HG03064 (cell line): ENCODE measurements around the gene UBE2Q2.
A peak's percentile ranks its signal among the peaks of the same experiment; 100 is the strongest.
"Not testable (repeated sequence)": the region's sequence is repeated elsewhere in the genome, so short reads cannot be mapped to it uniquely, and the experiment has no call there.

ENCODE experiments used
- ATAC-seq: cut with Tn5 transposase; IDR thresholded peaks from one replicate; pipeline ENCODE4 v1.9.1; 2021; ENCODE audit warnings: low read depth; ENCODE audit not compliant: unreplicated experiment

Gene UBE2Q2

DNA sequence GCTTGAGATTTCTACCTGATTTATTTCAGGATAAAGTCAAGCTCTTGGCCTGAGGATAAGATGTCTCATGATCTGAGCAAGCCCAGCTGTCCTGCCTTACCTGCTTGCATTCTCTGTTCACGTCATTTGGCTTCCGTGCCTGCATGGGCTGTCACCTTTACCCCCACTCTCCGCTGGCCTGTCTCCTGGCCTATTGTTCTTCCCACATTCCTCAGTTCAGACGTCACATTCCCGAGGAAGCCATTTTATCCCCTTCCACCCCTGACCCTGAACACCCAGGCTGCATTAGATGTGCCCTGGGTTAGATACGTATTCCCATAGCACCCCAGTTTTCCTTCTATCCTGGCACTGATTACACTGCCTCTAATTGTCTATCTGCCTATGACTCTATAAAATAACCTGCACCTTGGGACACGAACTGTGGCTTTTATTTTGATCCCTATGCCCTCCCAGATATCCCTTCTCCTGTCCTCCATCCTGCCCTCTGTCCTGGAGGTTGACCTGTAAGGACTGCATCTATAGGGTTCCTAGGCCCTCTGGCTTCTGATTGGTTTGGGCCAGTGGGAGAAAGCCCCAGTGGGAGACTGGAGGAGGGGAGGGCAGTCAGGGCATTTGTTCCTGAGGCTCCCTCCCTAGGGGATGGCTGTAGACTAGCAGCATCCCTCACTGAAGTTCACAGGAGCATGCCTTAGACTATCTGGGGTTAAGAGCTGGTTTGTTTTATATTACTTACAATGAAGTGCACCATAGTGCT, 19.2 kb upstream of the UBE2Q2 start:
- ATAC-seq = no peak

DNA sequence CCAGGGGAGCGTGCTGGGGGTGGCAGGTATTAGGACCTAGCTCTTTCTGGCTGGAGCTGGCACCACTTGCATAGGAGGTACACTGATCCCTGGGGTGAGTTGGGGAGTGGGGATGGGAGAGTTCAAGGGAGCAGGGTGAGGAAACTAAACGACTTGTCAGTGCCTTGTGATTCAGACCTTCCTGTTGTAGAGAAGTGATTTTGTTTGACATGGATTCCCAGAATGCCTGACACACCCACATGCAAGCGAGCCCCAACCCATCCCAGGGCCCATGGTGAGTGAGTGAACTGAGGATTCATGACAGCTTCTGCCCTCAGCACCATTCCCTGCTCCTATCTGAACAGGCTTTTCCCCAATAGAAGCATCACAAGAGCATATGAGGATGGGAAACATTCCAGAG, 15.6 kb upstream of the UBE2Q2 start:
- ATAC-seq = no peak

- ATAC-seq = no peak
Observed at GRCh38 chr15:75828429-75828828, 14.8 kb upstream of the UBE2Q2 start.

GRCh38 chr15:75830910-75831805, 12.1 kb upstream of the UBE2Q2 start:
- ATAC-seq = no peak

DNA sequence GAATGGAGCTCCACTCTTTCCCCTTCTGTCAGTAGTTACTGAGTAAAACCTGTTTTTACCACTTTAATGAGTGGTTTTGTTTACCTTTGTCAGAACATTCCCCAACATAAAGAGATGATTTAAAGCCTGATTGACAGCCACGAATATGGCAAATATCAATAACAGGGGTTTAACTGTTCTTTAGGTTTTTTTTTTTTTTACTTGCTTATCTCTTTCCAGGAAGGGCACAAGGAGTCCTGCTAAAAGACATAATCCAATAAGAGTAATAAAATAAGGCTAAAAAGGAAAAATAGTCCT, 11.5 kb upstream of the UBE2Q2 start:
- ATAC-seq = no peak

- no peak for ATAC-seq
Observed at GRCh38 chr15:75832114-75832513, 11.1 kb upstream of the UBE2Q2 start.

DNA sequence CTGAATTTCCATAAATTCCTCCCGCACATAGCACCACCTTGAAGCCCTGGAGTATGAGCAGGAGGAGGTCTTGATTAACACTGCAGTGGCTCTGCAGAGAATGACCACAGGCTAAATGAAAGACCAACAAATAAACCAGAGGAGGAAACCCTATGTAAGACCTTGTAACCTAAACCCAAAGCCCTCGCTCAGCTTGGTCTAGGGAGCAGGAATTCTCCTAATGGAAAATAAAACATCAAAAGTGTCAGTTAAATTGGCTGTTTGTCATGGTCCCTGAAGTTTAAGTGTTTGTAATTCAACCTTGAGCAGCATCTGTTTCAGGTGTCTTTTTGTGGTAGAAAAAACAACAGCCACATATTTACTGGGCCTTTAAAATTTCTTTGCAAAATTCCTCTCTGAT, 9.2 kb upstream of the UBE2Q2 start:
- no peak for ATAC-seq

DNA sequence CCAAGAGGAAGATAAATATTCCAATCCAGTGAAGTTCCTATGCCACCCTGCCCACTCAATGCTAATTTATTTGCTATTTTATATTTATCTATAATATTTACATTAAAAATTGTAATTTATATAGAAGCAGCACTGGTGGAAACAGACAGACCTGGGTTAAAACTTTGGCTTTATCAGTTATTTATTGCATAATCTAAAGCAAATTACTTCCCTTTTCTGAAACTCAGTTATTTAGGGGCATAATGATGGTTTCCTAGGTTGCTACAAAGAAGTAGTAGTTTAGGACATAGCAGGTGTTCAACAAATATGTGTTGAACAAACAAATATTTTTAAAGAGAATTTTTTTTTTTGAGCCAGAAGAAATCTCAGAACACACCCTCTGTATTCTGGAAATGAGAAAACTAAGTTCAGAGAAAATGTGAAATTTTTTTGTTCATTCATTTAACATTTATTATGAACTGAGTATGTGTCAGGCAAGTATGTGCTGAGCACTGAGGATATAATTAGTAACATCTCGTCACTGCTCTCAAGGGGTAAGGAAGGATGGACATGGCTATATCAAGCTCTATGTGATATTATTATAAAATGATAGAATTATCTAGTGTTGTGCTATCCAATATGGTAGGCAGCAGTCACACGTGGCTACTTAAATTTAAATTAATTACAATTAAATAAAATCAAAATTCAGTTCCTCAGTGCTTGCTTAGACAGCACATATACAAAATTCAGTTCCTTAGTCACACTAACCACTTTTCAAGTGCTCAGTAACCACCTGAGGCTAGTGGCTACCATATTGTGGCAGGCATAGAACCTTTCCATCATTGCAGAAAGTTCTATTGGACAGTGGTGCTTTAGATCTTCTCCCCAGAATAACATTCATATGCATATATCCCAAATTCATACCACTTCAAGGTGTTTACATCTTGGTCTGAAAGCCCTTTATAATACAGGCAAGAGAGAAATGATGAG, 7.0 kb upstream of the UBE2Q2 start:
- no peak for ATAC-seq

GRCh38 chr15:75836959-75837334, 6.3 kb upstream of the UBE2Q2 start:
- peak; percentile 95 for ATAC-seq

- ATAC-seq = no peak
Observed at GRCh38 chr15:75840659-75841058, 2.6 kb upstream of the UBE2Q2 start.

DNA sequence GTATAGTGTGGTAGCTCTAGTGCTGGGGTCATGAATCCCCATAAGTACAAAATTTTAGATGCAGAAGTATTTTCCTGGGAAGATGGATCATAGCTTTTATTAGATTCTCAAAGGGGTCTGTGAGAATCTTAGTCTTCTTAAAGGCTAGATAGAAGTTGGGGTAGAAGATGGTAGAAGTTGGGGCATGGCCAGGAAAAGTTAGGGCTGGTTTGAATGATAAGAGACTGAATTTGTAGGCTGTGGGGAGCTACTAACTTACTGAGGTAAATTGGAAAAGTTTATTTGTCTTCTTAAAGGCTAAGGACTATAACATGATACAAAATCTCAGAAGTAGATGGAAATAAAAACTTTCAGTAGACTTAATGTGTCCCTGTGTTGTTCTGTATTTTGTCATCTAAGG, 1.6 kb upstream of the UBE2Q2 start:
- ATAC-seq = no peak

DNA sequence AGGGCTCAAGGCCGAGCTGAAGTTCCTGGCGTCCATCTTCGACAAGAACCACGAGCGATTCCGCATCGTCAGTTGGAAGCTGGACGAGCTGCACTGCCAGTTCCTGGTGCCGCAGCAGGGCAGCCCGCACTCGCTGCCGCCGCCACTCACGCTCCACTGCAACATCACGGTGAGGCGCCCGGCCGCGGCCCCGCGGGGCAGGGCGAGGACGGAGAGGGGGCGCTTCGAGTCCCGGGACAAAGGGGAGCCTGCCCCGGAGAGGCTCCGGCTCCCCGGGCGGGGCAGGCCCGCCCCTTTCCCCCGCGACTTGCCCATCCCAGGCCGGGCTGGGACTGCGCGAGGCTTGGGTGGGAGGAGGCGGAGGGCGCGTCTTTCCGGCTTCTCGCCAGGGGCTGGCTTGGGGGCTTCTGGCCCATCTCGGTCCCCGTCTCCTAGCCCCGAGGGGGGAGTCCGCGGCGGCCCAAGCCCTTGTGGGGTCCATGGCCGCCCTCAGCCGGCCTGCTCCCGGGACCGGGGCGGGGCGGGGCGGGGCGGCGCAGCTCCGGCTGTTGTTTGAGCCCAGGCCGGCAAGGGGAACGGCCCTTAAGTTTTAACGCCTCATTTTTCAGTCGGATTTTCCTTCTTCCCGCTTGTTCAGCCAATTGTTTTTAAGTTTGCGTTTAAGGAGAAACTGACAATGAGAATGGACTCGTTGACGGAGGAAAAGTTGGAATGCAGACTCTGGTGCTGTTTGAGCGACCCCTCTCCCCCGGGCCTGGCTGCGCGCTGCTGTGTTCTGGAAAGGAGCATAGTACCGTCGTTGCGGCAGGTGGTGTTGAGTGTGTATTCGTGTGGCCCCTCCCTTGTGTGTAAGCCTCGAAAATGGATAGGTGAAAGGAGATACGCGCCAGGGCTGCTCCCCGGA, 683 bp downstream of the UBE2Q2 start:
- peak; percentile 45 for ATAC-seq

DNA sequence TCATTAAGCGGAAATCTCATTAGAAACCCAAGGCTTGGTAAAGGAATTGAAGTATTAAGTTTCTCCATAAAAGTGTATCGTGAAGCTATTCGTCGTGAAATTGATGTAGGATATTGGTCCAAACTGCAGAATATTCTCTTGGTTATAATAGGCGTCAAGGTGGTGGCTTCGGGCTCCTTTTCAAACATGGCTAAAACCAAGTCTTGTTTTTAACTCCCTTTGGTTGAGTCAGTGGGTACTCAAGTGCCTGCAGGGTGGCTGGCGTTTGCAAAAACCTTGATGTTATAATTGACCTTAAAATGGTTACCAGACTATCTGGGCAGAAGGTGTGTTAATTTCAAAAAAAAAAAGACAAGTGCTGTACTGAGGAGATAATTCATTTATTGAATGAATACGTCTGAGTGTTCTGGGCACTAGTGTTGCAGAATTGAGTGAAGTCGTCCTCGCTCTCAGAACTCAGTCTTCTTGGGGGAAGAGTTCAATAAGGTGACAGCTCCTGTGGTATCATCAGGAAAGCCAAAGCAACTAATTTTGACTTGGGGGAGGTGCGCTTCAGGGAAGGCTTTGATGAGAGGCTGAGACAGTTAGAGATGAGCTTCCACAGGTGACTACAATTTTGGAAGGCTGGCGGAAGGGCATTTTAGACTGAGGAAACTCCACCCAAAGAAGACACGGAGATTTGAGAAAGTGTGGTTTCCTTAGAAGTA, 1.5 kb downstream of the UBE2Q2 start:
- no peak for ATAC-seq

DNA sequence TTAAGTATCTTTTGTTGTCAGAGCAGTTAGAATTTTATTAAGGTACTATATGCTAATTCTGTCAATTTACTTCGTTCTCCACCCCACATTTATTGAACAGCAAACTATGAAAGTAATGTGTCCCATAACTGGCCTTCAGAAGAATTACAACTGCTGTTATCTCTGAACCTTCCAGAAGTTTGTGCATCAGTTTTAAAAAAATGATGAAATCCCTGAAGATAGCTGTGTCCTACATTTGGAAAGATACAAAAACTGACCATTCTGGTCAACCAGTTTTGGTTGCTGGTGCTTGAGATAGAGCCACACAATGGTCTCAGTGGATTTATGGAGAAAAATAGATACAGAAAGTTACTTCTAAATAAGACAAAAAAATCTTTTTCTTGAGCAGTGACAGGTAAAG, 5.9 kb downstream of the UBE2Q2 start:
- no peak for ATAC-seq

- ATAC-seq = no peak
Observed at GRCh38 chr15:75850708-75851107, 7.5 kb downstream of the UBE2Q2 start.

- not testable (repeated sequence) for ATAC-seq
Observed at GRCh38 chr15:75851566-75851965, 8.3 kb downstream of the UBE2Q2 start.

DNA sequence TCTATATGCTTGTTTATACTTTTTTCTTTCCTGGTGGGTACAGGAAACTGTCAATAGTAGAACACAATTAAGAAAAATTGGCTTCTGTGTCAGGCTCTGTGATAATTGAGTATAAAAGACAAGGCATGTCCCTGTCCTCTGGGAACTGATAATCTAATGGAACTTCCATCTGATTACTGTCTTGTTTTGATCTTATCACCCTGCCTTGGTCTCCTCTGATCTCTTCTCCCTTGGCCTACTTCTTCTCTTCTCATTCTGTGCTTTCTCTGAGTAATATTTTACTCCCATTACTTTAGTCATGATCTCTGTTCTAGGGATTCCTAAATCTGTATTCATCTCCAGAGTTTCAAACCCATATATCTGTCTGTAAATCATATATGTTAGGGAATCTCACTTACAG, 14.6 kb downstream of the UBE2Q2 start:
- ATAC-seq = no peak

DNA sequence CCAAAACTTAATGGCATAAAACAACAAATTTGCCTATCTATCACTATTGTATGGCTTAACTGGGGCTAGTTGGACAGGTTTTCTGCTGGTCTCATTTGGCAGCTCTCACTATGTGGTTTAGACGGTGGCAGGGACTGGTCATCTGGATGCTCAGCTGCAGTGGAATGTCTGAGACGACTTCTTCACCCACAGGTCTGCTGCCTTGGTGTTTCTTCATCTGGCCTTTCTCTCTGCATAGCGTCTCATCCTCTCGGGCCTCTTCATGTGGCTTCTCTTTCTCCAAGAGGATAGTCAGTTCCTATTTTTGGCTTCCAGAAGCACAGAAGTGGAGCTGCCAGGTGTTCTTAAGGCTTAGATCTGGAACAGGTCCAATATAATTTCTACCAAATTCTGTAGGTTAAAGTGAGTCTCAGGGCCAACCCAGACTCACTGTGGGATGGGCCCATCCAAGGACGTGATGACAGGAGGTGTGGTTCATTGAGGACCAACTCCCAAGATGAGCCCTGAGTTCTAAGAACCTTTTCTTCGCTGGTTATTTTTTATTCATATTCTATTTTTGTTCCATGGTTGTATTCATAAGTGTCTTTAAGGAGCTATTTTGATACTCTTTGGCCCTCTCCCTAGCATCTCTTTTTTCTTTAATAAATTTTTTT, 18.6 kb downstream of the UBE2Q2 start:
- ATAC-seq = no peak

- ATAC-seq = no peak
Observed at GRCh38 chr15:75862796-75863195, 19.5 kb downstream of the UBE2Q2 start.
